ENCODE measurements around the gene BLVRA.

DNA sequence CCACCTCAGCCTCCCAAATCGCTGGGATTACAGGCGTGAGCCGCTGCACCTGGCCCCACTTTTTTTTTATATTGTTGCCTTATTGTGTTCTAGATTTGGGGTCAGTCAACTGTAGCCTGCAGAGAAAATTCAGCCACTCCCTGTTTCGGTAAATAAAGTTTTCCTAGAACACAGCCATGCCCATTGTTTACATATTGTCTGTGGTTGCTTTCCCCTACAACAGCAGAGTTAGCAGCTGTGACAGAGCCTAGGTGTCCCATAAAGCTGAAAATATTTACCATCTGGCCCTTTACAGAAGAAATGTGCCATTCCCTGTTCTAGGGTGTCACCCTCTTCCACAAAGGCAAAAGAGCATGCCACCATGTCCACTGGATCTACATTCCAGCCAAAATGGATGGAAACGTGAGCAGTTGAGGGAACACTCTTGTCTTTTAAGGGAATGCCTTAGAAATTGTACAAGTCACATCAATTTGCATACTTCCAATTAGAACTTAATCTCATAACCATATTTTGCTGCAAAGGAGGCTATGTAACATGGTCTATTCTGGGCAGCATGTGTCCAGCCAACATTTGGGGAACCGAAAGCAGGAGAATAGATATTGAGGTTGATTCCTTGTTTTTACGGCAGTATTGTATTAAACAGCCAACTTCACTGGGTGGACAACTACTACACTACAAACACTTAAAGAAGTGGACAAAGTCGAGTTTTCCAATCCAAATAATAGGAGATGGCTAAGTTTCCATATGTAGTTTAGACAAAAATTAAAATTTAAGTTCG lies 11.0 kb upstream of the BLVRA start:
- TF ChIP-seq, protein P1, sequence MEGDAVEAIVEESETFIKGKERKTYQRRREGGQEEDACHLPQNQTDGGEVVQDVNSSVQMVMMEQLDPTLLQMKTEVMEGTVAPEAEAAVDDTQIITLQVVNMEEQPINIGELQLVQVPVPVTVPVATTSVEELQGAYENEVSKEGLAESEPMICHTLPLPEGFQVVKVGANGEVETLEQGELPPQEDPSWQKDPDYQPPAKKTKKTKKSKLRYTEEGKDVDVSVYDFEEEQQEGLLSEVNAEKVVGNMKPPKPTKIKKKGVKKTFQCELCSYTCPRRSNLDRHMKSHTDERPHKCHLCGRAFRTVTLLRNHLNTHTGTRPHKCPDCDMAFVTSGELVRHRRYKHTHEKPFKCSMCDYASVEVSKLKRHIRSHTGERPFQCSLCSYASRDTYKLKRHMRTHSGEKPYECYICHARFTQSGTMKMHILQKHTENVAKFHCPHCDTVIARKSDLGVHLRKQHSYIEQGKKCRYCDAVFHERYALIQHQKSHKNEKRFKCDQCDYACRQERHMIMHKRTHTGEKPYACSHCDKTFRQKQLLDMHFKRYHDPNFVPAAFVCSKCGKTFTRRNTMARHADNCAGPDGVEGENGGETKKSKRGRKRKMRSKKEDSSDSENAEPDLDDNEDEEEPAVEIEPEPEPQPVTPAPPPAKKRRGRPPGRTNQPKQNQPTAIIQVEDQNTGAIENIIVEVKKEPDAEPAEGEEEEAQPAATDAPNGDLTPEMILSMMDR (IDR thresholded peaks at IDR 0.05 in 2 of 3, conservative IDR thresholded peaks at IDR 0.05 in 1 of 3; ENCODE audit: borderline replicate concordance in 1 of 3, insufficient read depth in 1 of 3, low read depth in 2 of 3, low read length in 2 of 3): no peak
- TF ChIP-seq RAD21 (IDR thresholded peaks at IDR 0.05; ENCODE audit: low read depth): no peak
- TF ChIP-seq, protein P2, sequence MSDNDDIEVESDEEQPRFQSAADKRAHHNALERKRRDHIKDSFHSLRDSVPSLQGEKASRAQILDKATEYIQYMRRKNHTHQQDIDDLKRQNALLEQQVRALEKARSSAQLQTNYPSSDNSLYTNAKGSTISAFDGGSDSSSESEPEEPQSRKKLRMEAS (IDR thresholded peaks at IDR 0.05): no peak
- TF ChIP-seq POLR2AphosphoS5 (IDR thresholded peaks at IDR 0.05; ENCODE audit: low read depth, low read length): no peak
- TF ChIP-seq JUND (IDR thresholded peaks at IDR 0.05): no peak
- no peak for TF ChIP-seq EZH2 (IDR thresholded peaks at IDR 0.05)
- no peak for TF ChIP-seq SIN3A (IDR thresholded peaks at IDR 0.05; ENCODE audit: low read depth)
- TF ChIP-seq POLR2A (IDR thresholded peaks at IDR 0.05; ENCODE audit: borderline replicate concordance, extremely low read depth, insufficient read depth, insufficient read length): no peak
- no peak for TF ChIP-seq SRF (IDR thresholded peaks at IDR 0.05; ENCODE audit: low read depth)
- TF ChIP-seq, protein P3, sequence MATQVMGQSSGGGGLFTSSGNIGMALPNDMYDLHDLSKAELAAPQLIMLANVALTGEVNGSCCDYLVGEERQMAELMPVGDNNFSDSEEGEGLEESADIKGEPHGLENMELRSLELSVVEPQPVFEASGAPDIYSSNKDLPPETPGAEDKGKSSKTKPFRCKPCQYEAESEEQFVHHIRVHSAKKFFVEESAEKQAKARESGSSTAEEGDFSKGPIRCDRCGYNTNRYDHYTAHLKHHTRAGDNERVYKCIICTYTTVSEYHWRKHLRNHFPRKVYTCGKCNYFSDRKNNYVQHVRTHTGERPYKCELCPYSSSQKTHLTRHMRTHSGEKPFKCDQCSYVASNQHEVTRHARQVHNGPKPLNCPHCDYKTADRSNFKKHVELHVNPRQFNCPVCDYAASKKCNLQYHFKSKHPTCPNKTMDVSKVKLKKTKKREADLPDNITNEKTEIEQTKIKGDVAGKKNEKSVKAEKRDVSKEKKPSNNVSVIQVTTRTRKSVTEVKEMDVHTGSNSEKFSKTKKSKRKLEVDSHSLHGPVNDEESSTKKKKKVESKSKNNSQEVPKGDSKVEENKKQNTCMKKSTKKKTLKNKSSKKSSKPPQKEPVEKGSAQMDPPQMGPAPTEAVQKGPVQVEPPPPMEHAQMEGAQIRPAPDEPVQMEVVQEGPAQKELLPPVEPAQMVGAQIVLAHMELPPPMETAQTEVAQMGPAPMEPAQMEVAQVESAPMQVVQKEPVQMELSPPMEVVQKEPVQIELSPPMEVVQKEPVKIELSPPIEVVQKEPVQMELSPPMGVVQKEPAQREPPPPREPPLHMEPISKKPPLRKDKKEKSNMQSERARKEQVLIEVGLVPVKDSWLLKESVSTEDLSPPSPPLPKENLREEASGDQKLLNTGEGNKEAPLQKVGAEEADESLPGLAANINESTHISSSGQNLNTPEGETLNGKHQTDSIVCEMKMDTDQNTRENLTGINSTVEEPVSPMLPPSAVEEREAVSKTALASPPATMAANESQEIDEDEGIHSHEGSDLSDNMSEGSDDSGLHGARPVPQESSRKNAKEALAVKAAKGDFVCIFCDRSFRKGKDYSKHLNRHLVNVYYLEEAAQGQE (IDR thresholded peaks at IDR 0.05; ENCODE audit: low read depth): no peak
- no peak for TF ChIP-seq TCF7L2 (IDR thresholded peaks at IDR 0.05; ENCODE audit: borderline replicate concordance, extremely low read depth, insufficient read depth, insufficient read length)

All from HCT116 (cell line).